AG10803 (cell line): ENCODE results near the gene NUP210L.

ENCODE experiments used
- DNase-seq: peaks from one replicate; pipeline ENCODE4 v3.0.0; 2010; ENCODE audit warnings: low read depth
- H3K4me3 ChIP-seq: 2 replicates; pipeline ENCODE4 v1.5.1; 2011; ENCODE audit warnings: mild to moderate bottlenecking, low read length, control low read depth
- CTCF ChIP-seq: conservative IDR thresholded peaks from 2 replicates; pipeline ENCODE4 v1.5.1; 2011; ENCODE audit warnings: mild to moderate bottlenecking, low read length, control low read depth, inconsistent platforms

The NUP210L gene

GRCh38 chr1:154178911-154179811 lies 24.3 kb upstream of the NUP210L start:
- TF ChIP-seq CTCF: no peak
- no peak overlapping the region for H3K4me3 ChIP-seq
- no peak for DNase-seq

GRCh38 chr1:154178013-154178412 lies 23.1 kb upstream of the NUP210L start:
- no peak overlapping the region for H3K4me3 ChIP-seq
- no peak for TF ChIP-seq CTCF
- DNase-seq: no peak

GRCh38 chr1:154176337-154176736 lies 21.5 kb upstream of the NUP210L start:
- DNase-seq: peak; percentile 77
- no peak overlapping the region for H3K4me3 ChIP-seq
- no peak for TF ChIP-seq CTCF

GRCh38 chr1:154174654-154175053 lies 19.8 kb upstream of the NUP210L start:
- no peak for TF ChIP-seq CTCF
- no peak for DNase-seq
- no peak overlapping the region for H3K4me3 ChIP-seq

GRCh38 chr1:154171880-154172279 lies 17.0 kb upstream of the NUP210L start:
- TF ChIP-seq CTCF: no peak
- DNase-seq: no peak
- H3K4me3 ChIP-seq: no peak overlapping the region

- DNase-seq: no peak
- H3K4me3 ChIP-seq: no peak overlapping the region
- TF ChIP-seq CTCF: no peak
These were observed 16.3 kb upstream of the NUP210L start for GRCh38 chr1:154171223-154171583.

- H3K4me3 ChIP-seq: no peak overlapping the region
- no peak for DNase-seq
- TF ChIP-seq CTCF: no peak
These were observed 15.8 kb upstream of the NUP210L start for GRCh38 chr1:154170547-154171222.
